Gastroesophageal sphincter (tissue), 4 donors: ENCODE data around the gene MAP3K15. TPM values are rescaled to one million over a fixed set of nuclear protein-coding genes. Genes with fewer than 3 reads are reported as not detected.

Experiments
- ATAC-seq: fragments of 150-250 bp; one replicate; pipeline ENCODE4 v1.9.1; 2016; ENCODE audit warnings: mild to moderate bottlenecking, moderate library complexity
- H3K27ac ChIP-seq, 4 donors: fragments of 200-600 bp; sonication (generic) in 3 of 4; 1 replicate in 3 of 4; 2 replicates in 1 of 4; pipeline ENCODE4 v1.5.1; 2016 to 2019
- H3K27me3 ChIP-seq: fragments of 200-600 bp; sonication (generic); one replicate; pipeline ENCODE4 v1.5.1; 2019
- H3K36me3 ChIP-seq, 2 donors: fragments of 200-600 bp; sonication (generic); one replicate each; pipeline ENCODE4 v1.5.1; 2019; ENCODE audit warnings: control low read depth in 1 of 2
- H3K4me1 ChIP-seq, 3 donors: fragments of 200-600 bp; sonication (generic); 1 replicate in 2 of 3; 2 replicates in 1 of 3; pipeline ENCODE4 v1.5.1; 2016 to 2019; ENCODE audit warnings: control low read depth in 2 of 3
- H3K4me3 ChIP-seq, 2 donors: fragments of 200-600 bp; sonication (generic); one replicate each; pipeline ENCODE4 v1.5.1; 2019; ENCODE audit warnings: mild to moderate bottlenecking in 1 of 2, moderate library complexity in 1 of 2
- H3K9me3 ChIP-seq, 3 donors: fragments of 200-600 bp; sonication (generic); one replicate each; pipeline ENCODE4 v1.5.1; 2017 to 2019; ENCODE audit warnings: control low read depth in 2 of 3
- EP300 ChIP-seq: sonication (generic); formaldehyde crosslinking; IDR thresholded peaks from one replicate; pipeline ENCODE4 v1.6.1; 2017; ENCODE audit warnings: antibody characterized with exemption, mild to moderate bottlenecking
- POLR2A ChIP-seq, 2 donors: fragments of 450-650 bp; IDR thresholded peaks; one replicate each; pipeline ENCODE4 v1.6.1; 2017; ENCODE audit warnings: antibody characterized with exemption in 2 of 2, mild to moderate bottlenecking in 2 of 2, moderate library complexity in 1 of 2
- POLR2AphosphoS5 ChIP-seq: sonication (generic); formaldehyde crosslinking; IDR thresholded peaks from one replicate; pipeline ENCODE4 v1.6.1; 2017; ENCODE audit warnings: antibody characterized with exemption
- WGBS, 2 donors: methylation state at CpG; one replicate each; pipeline ENCODE4 v1.1.5; 2018; ENCODE audit warnings: low coverage in 1 of 2; 5-methylcytosine and 5-hydroxymethylcytosine counted together
- total RNA-seq, 4 donors: library from RNA; depleted of rRNA; stranded (reverse); fragments of >200 nt; gene quantifications; one replicate each; pipeline ENCODE4 v1.1.0, GENCODE V29; 2016
- TF ChIP-seq, protein P1 (sequence below), 4 experiments: fragments of 200-600 bp in 2 of 4; fragments of 450-650 bp in 2 of 4; sonication (generic) in 1 of 4; IDR thresholded peaks; one replicate each; pipeline ENCODE4 v1.5.1; 2017 to 2019; ENCODE audit warnings: antibody characterized with exemption in 4 of 4, mild to moderate bottlenecking in 2 of 4, moderate library complexity in 2 of 4

The MAP3K15 gene
- total RNA-seq, 4 donors from 2014 or later: 0.13 TPM; not detected in 3

- WGBS, 2 donors: 71 to 79% methylated on average over 2 of the region's 2 CpGs
- TF ChIP-seq, protein P1, sequence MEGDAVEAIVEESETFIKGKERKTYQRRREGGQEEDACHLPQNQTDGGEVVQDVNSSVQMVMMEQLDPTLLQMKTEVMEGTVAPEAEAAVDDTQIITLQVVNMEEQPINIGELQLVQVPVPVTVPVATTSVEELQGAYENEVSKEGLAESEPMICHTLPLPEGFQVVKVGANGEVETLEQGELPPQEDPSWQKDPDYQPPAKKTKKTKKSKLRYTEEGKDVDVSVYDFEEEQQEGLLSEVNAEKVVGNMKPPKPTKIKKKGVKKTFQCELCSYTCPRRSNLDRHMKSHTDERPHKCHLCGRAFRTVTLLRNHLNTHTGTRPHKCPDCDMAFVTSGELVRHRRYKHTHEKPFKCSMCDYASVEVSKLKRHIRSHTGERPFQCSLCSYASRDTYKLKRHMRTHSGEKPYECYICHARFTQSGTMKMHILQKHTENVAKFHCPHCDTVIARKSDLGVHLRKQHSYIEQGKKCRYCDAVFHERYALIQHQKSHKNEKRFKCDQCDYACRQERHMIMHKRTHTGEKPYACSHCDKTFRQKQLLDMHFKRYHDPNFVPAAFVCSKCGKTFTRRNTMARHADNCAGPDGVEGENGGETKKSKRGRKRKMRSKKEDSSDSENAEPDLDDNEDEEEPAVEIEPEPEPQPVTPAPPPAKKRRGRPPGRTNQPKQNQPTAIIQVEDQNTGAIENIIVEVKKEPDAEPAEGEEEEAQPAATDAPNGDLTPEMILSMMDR (IDR thresholded peaks at IDR 0.05): no peak
- Histone ChIP-seq H3K4me3 (no peak overlapping the region), H3K27me3 (no peaks in the 10 kb centered on the region), H3K36me3 (peaks cover 0 to 50% of the 10 kb centered on the region in 2 donors), H3K4me1 (peaks cover 0 to 34% (median 5%) of the 10 kb centered on the region in 3 donors), H3K27ac (no peak overlapping the region), H3K9me3 (no peaks in the 10 kb centered on the region)
- no peak for ATAC-seq
These were observed 166.0 kb downstream of the MAP3K15 start for GRCh38 chrX:19349264-19349663.

DNA sequence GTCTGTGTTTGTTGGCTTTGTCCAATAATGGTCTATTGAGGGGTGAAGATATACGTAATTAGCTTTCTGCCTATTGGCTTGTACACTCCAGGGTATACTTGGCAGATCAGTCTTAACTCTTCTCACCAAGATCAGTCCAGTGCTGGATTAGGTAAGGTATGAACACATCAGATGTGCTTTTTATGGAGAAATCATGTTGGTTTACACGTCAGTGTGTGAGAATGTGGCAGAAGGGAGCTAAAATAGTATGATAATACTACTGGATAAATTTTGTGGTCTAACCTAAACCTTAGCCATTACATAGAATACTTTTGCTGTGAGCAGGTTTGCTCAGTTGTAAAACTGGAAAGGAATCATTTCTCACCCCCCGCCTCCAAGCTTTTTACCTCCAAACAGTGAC lies 167.4 kb downstream of the MAP3K15 start:
- 66 to 74% methylated on average over 3 of the region's 3 CpGs for WGBS, 2 donors
- Histone ChIP-seq H3K9me3 (no peaks in the 10 kb centered on the region), H3K27me3 (no peaks in the 10 kb centered on the region), H3K27ac (no peak overlapping the region), H3K4me1 (peaks cover 0 to 38% (median 5%) of the 10 kb centered on the region in 3 donors), H3K36me3 (peaks cover 0 to 37% of the 10 kb centered on the region in 2 donors), H3K4me3 (no peak overlapping the region)
- no peak for ATAC-seq
- no peak for TF ChIP-seq EP300
- TF ChIP-seq POLR2AphosphoS5: no peak
- TF ChIP-seq, protein P1 (IDR thresholded peaks at IDR 0.05): no peak
- no peak for TF ChIP-seq POLR2A (IDR thresholded peaks at IDR 0.05)

GRCh38 chrX:19344661-19345060 lies 170.6 kb downstream of the MAP3K15 start:
- H3K36me3 ChIP-seq: peaks cover 0 to 4% of the 10 kb centered on the region in 2 donors
- peak overlapping the region in 3 of 4 donors; percentile 13 to 93 (median 92) for H3K27ac ChIP-seq
- H3K27me3 ChIP-seq: no peaks in the 10 kb centered on the region
- peak overlapping the region; percentile 75 to 84 for H3K4me3 ChIP-seq
- TF ChIP-seq, protein P1 (IDR thresholded peaks at IDR 0.05): no peak
- H3K4me1 ChIP-seq: peaks cover 0 to 42% (median 5%) of the 10 kb centered on the region in 3 donors
- no peaks in the 10 kb centered on the region for H3K9me3 ChIP-seq
- WGBS, 2 donors: 43% methylated on average over 6 of the region's 10 CpGs; no CpG with 5 or more reads in 1 of the 2 donors
- ATAC-seq: no peak

DNA sequence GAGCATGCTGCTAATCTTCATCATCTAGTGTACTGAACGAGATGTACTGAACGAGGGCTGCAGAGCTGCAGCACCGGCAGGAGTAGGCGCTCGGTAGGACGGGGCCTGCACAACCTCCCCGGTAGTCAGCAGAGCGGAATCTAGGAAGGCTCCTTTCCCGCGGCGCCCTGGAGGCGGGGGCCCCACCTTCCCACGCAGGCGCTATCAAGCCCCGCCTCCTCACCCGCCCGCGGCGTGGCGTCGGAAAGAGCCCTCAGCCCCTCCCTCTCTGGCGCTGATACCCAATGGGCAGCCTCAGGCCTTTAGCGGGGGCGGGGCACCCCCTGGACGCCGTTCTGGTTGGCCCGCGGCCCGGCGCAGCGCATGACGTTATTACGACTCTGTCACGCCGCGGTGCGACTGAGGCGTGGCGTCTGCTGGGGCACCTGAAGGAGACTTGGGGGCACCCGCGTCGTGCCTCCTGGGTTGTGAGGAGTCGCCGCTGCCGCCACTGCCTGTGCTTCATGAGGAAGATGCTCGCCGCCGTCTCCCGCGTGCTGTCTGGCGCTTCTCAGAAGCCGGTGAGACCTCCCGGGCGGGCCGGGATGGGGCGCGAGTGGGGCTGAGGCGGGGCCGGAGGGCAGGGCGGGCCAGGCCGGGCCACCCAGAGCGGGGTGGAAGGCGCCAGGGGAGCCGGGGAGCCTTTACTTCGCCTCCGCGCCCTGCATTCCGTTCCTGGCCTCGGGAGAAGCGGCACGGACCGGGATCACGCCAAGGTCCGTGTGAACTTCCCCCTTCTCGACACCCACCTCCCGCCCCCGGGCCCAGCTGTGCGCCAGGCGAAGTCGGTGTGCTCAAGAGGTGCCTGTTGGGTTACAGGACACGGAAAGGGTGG lies 171.5 kb downstream of the MAP3K15 start, which contains the start of gene PDHA1:
TSS of gene PDHA1 (plus strand) at position 393 of the 874 bp plus-strand sequence. CDS start at position 504, 111 bp downstream.
- Histone ChIP-seq H3K4me1 (peaks cover 0 to 42% (median 5%) of the 10 kb centered on the region in 3 donors), H3K27ac (peak within 1 kb of the TSS; percentile 89 to 99 (median 92)), H3K9me3 (no peaks in the 10 kb centered on the region), H3K27me3 (no peaks in the 10 kb centered on the region), H3K36me3 (no peaks in the 10 kb centered on the region), H3K4me3 (peak within 1 kb of the TSS; percentile 75 to 84)
- WGBS, 2 donors: 26% methylated on average over 9 of the region's 81 CpGs; no CpG with 5 or more reads in 1 of the 2 donors
- ATAC-seq: peak; percentile 95
- TF ChIP-seq, protein P1 (IDR thresholded peaks at IDR 0.05): no peak
- TF ChIP-seq POLR2A (IDR thresholded peaks at IDR 0.05): peak; percentile 35 to 50
- peak; percentile 67 for TF ChIP-seq POLR2AphosphoS5
- TF ChIP-seq EP300: no peak

DNA sequence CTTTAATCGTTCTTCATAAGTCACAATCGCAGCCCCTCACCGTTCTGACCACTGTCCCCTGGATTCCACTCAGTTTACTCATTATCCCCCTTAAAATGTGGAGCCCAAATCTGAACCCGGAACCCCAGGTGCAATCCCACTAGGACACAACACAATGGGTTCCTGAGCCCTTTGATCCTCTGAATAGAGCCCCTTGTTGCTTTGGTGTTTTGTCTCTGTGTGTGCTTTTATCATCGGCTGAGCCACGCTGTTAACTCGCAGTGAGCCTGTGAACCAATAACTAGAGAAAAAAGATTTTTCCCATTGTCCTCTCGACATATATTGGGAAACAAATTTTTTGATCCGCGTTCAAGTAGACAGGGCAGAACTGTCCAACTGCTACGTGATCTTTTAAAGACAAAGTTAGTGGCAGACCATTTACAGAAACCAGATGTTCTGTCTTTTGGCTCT lies 172.2 kb downstream of the MAP3K15 start:
- ATAC-seq: no peak
- H3K27me3 ChIP-seq: no peaks in the 10 kb centered on the region
- H3K27ac ChIP-seq: peak overlapping the region; percentile 89 to 99 (median 92)
- H3K4me1 ChIP-seq: peaks cover 0 to 42% (median 5%) of the 10 kb centered on the region in 3 donors
- H3K4me3 ChIP-seq: peak overlapping the region; percentile 75 to 84
- 26 to 39% methylated on average over 6 to 8 of the region's 11 CpGs for WGBS, 2 donors
- TF ChIP-seq, protein P1 (IDR thresholded peaks at IDR 0.05): no peak
- TF ChIP-seq POLR2A (IDR thresholded peaks at IDR 0.05) (no peak), EP300 (no peak), POLR2AphosphoS5 (no peak)
- H3K9me3 ChIP-seq: no peaks in the 10 kb centered on the region
- H3K36me3 ChIP-seq: no peaks in the 10 kb centered on the region
